DMS 273 (cell line): ENCODE results near the gene SARDH.
A peak's percentile ranks its signal among the peaks of the same experiment; 100 is the strongest.
"Not testable (repeated sequence)": the region's sequence is repeated elsewhere in the genome, so short reads cannot be mapped to it uniquely, and the experiment has no call there.

ENCODE experiments used
- DNase-seq: peaks from one replicate; lab custom pipeline; 2025; ENCODE audit not compliant: unreplicated experiment; lab: John Stamatoyannopoulos, UW

Gene SARDH

GRCh38 chr9:133759946-133760345 lies 21.8 kb upstream of the SARDH start:
- DNase-seq: no peak

- no peak for DNase-seq
Measured at GRCh38 chr9:133759146-133759900, 21.2 kb upstream of the SARDH start.

- DNase-seq: no peak
Measured at GRCh38 chr9:133758228-133758627, 20.1 kb upstream of the SARDH start.

GRCh38 chr9:133754688-133755227 lies 16.6 kb upstream of the SARDH start:
- no peak for DNase-seq

- no peak for DNase-seq
Measured at GRCh38 chr9:133754187-133754586, 16.0 kb upstream of the SARDH start.

- DNase-seq: no peak
Measured at GRCh38 chr9:133752739-133753446, 14.7 kb upstream of the SARDH start.

GRCh38 chr9:133750982-133751649 lies 13.0 kb upstream of the SARDH start:
- no peak for DNase-seq

GRCh38 chr9:133747309-133747708 lies 9.2 kb upstream of the SARDH start:
- DNase-seq: no peak

GRCh38 chr9:133744528-133744927 lies 6.4 kb upstream of the SARDH start:
- not testable (repeated sequence) for DNase-seq

GRCh38 chr9:133742849-133743444 lies 4.8 kb upstream of the SARDH start:
- DNase-seq: peak; percentile 87

- no peak for DNase-seq
Measured at GRCh38 chr9:133742251-133742650, 4.1 kb upstream of the SARDH start.

- DNase-seq: no peak
Measured at GRCh38 chr9:133741716-133742115, 3.6 kb upstream of the SARDH start.

- DNase-seq: no peak
Measured at GRCh38 chr9:133740911-133741310, 2.8 kb upstream of the SARDH start.

- no peak for DNase-seq
Measured at GRCh38 chr9:133739408-133740280, 1.5 kb upstream of the SARDH start.

- DNase-seq: no peak
Measured at GRCh38 chr9:133738640-133739225, 581 bp upstream of the SARDH start.

- DNase-seq: peak; percentile 49
Measured at GRCh38 chr9:133737071-133737773, 930 bp downstream of the SARDH start.

- no peak for DNase-seq
Measured at GRCh38 chr9:133735931-133736330, 2.2 kb downstream of the SARDH start.

- DNase-seq: no peak
Measured at GRCh38 chr9:133735415-133735775, 2.8 kb downstream of the SARDH start.

- no peak for DNase-seq
Measured at GRCh38 chr9:133734590-133735414, 3.4 kb downstream of the SARDH start.
